Suppressor macrophage treated with lipopolysaccharide for 1 hour (primary cell): ENCODE results near the gene LRP3.
"Not testable (repeated sequence)": the region's sequence is repeated elsewhere in the genome, so short reads cannot be mapped to it uniquely, and the experiment has no call there.

Experiments used
- DNase-seq, 3 donors: peaks; one replicate each; pipeline ENCODE4 v3.0.0-alpha.2; 2020 to 2022

Gene LRP3

GRCh38 chr19:33176670-33177416, 17.3 kb upstream of the LRP3 start:
- DNase-seq = peak; percentile 98

- peak; percentile 95 to 98 (median 97) for DNase-seq
Observed at GRCh38 chr19:33177417-33177979, 16.6 kb upstream of the LRP3 start.

- peak; percentile 67 to 72 (median 68) for DNase-seq
Observed at GRCh38 chr19:33186431-33187182, 7.5 kb upstream of the LRP3 start.

GRCh38 chr19:33187183-33187540, 7.0 kb upstream of the LRP3 start:
- no peak for DNase-seq

DNA sequence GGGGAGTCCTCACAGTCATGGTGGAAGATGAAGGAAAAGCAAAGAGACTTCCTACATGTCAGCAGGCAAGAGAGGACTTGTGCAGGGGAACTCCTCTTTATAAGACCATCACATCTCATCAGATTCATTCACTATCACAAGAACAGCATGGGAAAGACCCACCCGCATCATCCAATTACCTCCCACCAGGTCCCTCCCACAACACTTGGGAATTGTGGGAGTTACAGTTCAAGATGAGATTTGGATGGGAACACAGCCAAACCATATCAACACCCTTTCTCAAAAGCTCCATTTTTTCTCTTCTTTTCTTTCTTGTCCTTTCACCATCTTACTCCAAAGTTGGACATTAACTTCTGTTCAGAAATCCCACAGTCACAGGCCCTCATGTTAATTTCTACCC, 4.7 kb upstream of the LRP3 start:
- DNase-seq = no peak

DNA sequence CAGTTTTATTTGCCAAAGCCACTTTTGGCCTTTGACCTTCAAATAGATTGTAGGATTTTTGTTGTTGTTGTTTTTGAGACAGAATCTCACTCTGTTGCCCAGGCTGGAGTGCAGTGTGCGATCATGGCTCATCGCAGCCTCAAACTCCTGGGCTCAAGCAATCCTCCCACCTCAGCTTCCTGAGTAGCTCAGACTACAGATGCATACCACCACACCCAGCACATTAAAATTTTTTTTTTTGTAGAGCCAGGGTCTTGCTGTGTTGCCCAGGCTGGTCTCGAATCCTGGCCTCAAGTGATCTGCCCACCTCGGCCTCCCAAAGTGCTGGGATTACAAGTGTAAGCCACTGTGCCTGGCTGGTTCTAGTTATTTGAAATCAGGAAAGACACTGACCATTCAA, 3.0 kb upstream of the LRP3 start:
- not testable (repeated sequence) for DNase-seq

DNA sequence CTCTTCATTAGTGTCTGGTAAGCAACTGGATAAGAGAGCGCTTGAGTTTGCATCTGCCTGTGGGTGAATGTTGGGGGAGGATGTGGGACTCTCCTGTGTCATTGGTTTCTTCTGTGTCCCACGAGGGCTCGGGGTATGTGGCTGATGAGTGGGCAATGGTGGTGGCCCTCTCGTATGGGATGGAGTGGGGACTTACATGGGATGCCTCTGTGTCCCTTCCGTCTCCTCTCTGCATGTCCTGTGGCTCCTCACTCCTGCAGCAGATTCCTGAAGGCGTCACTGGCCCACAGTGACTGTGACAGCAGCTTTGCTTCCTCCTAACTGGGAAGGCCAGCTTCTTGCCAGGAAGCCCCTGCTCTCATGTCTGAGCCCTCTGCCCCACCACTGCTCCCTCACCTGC, 2.6 kb upstream of the LRP3 start:
- no peak for DNase-seq

- DNase-seq = no peak
Observed at GRCh38 chr19:33192010-33192409, 2.1 kb upstream of the LRP3 start.

GRCh38 chr19:33193269-33193864, 763 bp upstream of the LRP3 start:
- DNase-seq = no peak

GRCh38 chr19:33194532-33194885, 379 bp downstream of the LRP3 start:
- DNase-seq = peak; percentile 24 to 70 (median 47)

GRCh38 chr19:33194886-33195644, 935 bp downstream of the LRP3 start:
- peak; percentile 55 to 67 (median 56) for DNase-seq

GRCh38 chr19:33195645-33196347, 1.7 kb downstream of the LRP3 start:
- no peak for DNase-seq

- DNase-seq = no peak
Observed at GRCh38 chr19:33196446-33197193, 2.5 kb downstream of the LRP3 start.

DNA sequence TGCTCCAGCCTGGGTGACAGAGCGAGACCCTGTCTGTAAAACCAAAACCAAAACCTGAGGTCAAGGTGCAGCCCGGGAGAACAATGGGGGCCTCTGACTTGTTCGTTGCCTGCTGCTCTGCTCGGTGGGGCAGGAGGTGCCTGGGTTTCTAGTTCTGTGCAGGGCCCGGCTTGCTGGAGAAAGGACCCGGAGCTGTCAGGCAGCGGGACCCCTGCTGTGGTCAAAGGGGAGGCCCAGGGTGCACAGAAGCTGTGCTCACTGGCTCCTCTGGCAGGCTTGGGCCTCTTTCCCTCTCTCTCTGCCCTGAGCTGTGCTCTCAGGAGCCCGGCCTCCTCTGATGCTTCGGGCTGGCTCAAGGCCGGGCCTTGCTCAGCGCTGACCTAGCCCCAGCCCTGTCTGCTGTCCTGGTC, 3.5 kb downstream of the LRP3 start:
- DNase-seq = no peak

DNA sequence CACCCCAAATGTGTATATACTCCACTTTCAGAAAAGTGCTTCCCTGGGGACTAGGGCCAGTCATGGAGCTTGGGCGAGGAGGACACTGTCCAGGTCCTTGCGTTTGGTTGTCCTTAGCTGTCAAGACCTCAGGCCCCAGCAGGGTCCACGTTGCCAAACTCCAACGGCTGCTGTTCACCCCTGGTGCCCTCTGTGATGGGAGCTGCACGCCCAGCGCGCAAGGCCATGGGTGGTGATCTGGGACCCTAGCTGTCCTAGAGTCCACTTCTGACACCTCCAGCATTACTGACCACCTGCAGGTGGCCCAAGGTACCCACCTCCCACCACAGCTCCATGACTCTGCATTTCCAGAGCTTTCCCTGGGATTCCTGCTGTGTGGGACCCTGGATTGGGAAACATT, 4.0 kb downstream of the LRP3 start:
- DNase-seq = no peak

GRCh38 chr19:33199441-33200265, 5.5 kb downstream of the LRP3 start:
- DNase-seq = no peak

DNA sequence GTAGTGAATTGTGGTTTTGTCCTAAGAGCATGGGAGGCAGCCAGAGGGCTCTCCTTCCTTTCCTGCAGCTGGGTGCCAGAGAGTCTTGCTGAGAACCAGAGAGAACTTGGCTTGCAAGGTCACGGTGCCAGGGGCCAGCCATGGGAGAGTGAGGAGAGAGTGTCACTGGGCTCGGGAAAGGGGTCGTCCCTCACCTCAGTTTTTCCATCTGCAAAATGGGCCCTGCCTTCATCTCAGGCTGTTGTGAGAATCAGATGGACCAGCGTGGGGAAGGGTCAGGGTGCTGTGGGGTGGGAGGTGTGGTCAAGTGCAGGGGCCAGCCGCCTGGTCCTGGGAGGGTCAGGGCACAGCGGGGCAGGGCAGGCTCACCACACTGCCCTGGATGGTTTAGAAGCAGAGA, 7.3 kb downstream of the LRP3 start:
- DNase-seq = no peak

GRCh38 chr19:33201886-33202545, 7.9 kb downstream of the LRP3 start:
- DNase-seq = no peak

GRCh38 chr19:33202546-33203507, 8.7 kb downstream of the LRP3 start:
- DNase-seq = no peak
